BLaER1 treated with 17β-estradiol and CSF1 and Interleukin-3, amounts not matched to agents 10 nM and 100 nM (cell line): ENCODE measurements around the gene RABGAP1L.
"Not testable (repeated sequence)": the region's sequence is repeated elsewhere in the genome, so short reads cannot be mapped to it uniquely, and the experiment has no call there.

ENCODE experiments used
- H3K27ac ChIP-seq, 11 experiments: shearing (Covaris generic); formaldehyde crosslinking; 2 replicates each; pipeline ENCODE4 v1.8.1; 2022
- H3K27me3 ChIP-seq, 11 experiments: shearing (Covaris generic); formaldehyde crosslinking; 2 replicates each; pipeline ENCODE4 v1.8.1; 2022
- H3K36me3 ChIP-seq, 11 experiments: shearing (Covaris generic); formaldehyde crosslinking; 2 replicates each; pipeline ENCODE4 v1.8.1; 2022
- H3K4me1 ChIP-seq, 10 experiments: shearing (Covaris generic); formaldehyde crosslinking; 2 replicates each; pipeline ENCODE4 v1.8.1; 2022
- H3K4me2 ChIP-seq, 11 experiments: shearing (Covaris generic); formaldehyde crosslinking; 2 replicates each; pipeline ENCODE4 v1.8.1; 2022
- H3K4me3 ChIP-seq, 10 experiments: shearing (Covaris generic); formaldehyde crosslinking; 2 replicates each; pipeline ENCODE4 v1.8.1; 2022
- H3K9ac ChIP-seq, 11 experiments: shearing (Covaris generic); formaldehyde crosslinking; 2 replicates each; pipeline ENCODE4 v1.8.1; 2022
- H3K9me3 ChIP-seq, 11 experiments: shearing (Covaris generic); formaldehyde crosslinking; replicated peaks in 1 of 11; 2 replicates each; pipeline ENCODE4 v1.8.1; 2022
- H4K20me1 ChIP-seq, 11 experiments: shearing (Covaris generic); formaldehyde crosslinking; 2 replicates each; pipeline ENCODE4 v1.8.1; 2022
- Cebpa-rat ChIP-seq, 11 experiments: shearing (Covaris generic); IDR thresholded peaks; 2 replicates each; pipeline ENCODE4 v1.8.1; 2022

The RABGAP1L gene

GRCh38 chr1:174892016-174892415 lies 732.7 kb downstream of the RABGAP1L start:
- Histone ChIP-seq H3K4me1 (no peaks in the 10 kb centered on the region), H3K9me3 (peaks cover 0 to 4% (median 0%) of the 10 kb centered on the region in 11 experiments; a peak in 3 of 22 replicates), H3K4me3 (no peak overlapping the region), H3K27ac (no peak overlapping the region), H4K20me1 (no peaks in the 10 kb centered on the region), H3K36me3 (peaks cover 0 to 20% (median 1%) of the 10 kb centered on the region in 11 experiments; a peak in 7 of 22 replicates), H3K27me3 (no peaks in the 10 kb centered on the region), H3K9ac (no peak overlapping the region), H3K4me2 (no peak overlapping the region)
- TF ChIP-seq Cebpa-rat (IDR thresholded peaks at IDR 0.05), result no peak

DNA sequence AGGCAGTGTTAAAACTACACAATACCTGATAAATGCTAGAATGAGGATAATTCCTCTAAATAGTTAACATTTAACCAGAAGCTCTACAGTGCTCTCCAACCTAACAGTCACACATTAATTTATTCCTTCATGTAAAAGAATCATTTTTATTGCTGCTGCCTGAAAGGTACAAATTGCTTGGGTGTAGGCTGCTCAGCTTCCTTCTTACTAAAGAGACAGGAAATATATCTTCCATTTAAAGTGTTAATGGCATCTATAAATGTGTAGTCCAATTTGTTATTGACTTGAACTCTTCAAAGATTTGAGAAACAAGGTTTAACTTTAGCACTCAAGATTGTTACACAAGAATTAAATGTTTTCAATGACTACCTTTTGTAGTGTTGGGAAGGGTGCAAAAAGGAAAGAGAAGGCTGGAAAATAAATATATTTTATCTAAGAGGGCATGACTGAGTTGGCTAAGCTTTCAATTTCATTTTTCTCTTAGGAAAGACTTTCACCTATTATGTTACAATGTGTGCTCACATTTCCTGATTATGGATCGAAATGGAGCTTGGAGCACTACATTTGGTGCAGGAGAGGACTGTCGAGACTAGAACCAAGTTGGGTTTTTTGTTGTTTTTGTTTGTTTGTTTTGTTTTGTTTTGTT lies 734.9 kb downstream of the RABGAP1L start:
- Histone ChIP-seq H3K4me2 (no peak overlapping the region), H4K20me1 (no peaks in the 10 kb centered on the region), H3K27ac (no peak overlapping the region), H3K4me3 (no peak overlapping the region), H3K4me1 (no peaks in the 10 kb centered on the region), H3K36me3 (peaks cover 0 to 20% (median 6%) of the 10 kb centered on the region in 11 experiments; a peak in 13 of 22 replicates), H3K9me3 (peaks cover 0 to 4% (median 0%) of the 10 kb centered on the region in 11 experiments; a peak in 3 of 22 replicates), H3K9ac (no peak overlapping the region), H3K27me3 (no peaks in the 10 kb centered on the region)
- TF ChIP-seq Cebpa-rat (IDR thresholded peaks at IDR 0.05), result no peak

DNA sequence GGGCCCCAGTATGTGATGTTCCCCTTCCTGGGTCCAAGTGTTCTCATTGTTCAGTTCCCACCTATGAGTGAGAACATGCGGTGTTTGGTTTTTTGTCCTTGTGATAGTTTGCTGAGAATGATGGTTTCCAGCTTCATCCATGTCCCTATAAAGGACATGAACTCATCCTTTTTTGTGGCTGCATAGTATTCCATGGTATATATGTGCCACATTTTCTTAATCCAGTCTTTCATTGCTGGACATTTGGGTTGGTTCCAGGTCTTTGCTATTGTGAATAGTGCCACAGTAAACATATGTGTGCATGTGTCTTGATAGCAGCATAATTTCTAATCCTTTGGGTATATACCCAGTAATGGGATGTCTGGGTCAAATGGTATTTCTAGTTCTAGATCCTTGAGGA lies 736.3 kb downstream of the RABGAP1L start:
- H3K27ac ChIP-seq, H4K20me1 ChIP-seq, H3K4me3 ChIP-seq, H3K9ac ChIP-seq, H3K4me1 ChIP-seq, H3K4me2 ChIP-seq, H3K27me3 ChIP-seq: not testable (repeated sequence)
- Histone ChIP-seq H3K36me3 (peaks cover 0 to 27% (median 13%) of the 10 kb centered on the region in 11 experiments; a peak in 15 of 22 replicates), H3K9me3 (peaks cover 5 to 11% (median 8%) of the 10 kb centered on the region in 11 experiments; a peak in 21 of 22 replicates)

DNA sequence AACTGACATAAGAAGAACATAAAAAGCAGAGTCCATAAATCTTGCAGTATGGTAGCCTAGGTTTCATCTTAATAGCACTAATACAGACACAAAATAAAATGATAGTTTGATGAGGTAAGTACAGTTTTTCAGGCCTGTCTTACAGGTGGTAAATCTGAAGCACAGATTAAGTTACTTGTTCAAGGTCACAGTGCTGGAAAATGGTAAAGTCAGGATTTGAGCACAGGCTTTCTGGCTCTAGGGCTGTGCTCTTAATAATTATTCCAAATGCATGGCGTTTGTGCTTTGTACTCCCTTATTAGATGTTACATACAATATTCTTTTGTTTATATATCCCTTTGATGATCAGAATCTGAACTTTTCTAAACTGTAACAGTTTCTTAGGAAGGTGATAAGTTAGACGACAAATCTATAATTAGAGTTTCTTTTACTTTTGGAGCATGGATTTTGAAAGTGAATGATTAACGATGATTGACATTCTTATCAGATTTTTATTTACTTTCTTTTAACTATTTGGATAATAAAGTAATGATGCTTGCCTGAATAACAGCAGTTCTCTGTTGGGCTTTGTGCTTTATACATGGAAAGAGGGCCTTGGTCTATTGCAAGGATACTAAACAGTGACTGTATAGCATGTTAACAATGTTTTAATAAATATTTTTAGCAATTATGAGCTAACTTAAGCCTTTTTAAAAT lies 738.9 kb downstream of the RABGAP1L start:
- Histone ChIP-seq H3K36me3 (peaks cover 9 to 43% (median 31%) of the 10 kb centered on the region in 11 experiments; a peak in 21 of 22 replicates), H3K4me3 (no peak overlapping the region), H3K4me2 (no peak overlapping the region), H3K9me3 (peaks cover 27 to 37% (median 31%) of the 10 kb centered on the region in 11 experiments), H3K27me3 (no peaks in the 10 kb centered on the region), H3K4me1 (no peaks in the 10 kb centered on the region), H3K27ac (no peak overlapping the region), H4K20me1 (no peaks in the 10 kb centered on the region), H3K9ac (no peak overlapping the region)
- no peak for TF ChIP-seq Cebpa-rat (IDR thresholded peaks at IDR 0.05)

GRCh38 chr1:174900317-174900716 lies 741.0 kb downstream of the RABGAP1L start:
- Histone ChIP-seq H3K4me3 (no peak overlapping the region), H3K27me3 (no peaks in the 10 kb centered on the region), H3K36me3 (peaks cover 17 to 60% (median 36%) of the 10 kb centered on the region in 11 experiments; a peak in 21 of 22 replicates), H4K20me1 (no peaks in the 10 kb centered on the region), H3K27ac (no peak overlapping the region), H3K9ac (no peak overlapping the region), H3K4me2 (no peak overlapping the region), H3K9me3 (peaks cover 33 to 53% (median 47%) of the 10 kb centered on the region in 11 experiments), H3K4me1 (no peaks in the 10 kb centered on the region)
- TF ChIP-seq Cebpa-rat (IDR thresholded peaks at IDR 0.05), result no peak

DNA sequence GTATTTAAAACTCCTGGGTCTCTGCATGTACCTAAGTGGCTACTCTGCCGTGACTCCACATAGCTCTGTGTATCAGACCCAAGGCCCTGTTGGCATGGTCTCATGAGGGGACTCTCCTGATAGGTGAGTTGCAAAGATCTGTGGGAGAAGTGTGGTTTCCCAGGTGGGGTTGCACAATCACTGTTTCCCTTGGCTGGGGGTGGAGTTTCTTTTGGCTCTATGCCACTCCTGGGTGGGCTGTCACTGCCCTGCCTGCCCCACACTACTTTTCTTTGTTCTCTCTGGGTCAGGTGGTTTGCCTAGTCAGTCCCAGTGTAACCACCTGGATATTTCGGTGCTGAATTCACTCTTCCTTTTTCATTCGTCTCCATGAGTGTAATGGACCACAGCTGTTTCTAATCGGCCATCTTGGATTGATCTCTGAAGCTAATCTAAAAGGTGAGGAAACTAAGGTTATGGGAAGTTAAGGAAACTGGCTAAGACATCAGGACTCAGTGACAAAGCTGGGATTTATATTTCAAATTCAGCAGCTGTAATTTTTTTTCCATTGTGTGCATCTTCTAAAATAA lies 743.3 kb downstream of the RABGAP1L start:
- no peak overlapping the region for H3K4me3 ChIP-seq
- no peaks in the 10 kb centered on the region; a peak in 1 of 22 replicates for H4K20me1 ChIP-seq
- no peak overlapping the region for H3K9ac ChIP-seq
- H3K4me1 ChIP-seq, result no peaks in the 10 kb centered on the region
- peaks cover 51 to 76% (median 67%) of the 10 kb centered on the region in 11 experiments for H3K9me3 ChIP-seq
- no peak overlapping the region for H3K4me2 ChIP-seq
- peak in 3 of 11 experiments; percentile 8 to 63 (median 48); a peak in 3 of 22 replicates for TF ChIP-seq Cebpa-rat (IDR thresholded peaks at IDR 0.05)
- no peaks in the 10 kb centered on the region for H3K27me3 ChIP-seq
- peaks cover 25 to 64% (median 37%) of the 10 kb centered on the region in 11 experiments; a peak in 21 of 22 replicates for H3K36me3 ChIP-seq
- no peak overlapping the region for H3K27ac ChIP-seq

DNA sequence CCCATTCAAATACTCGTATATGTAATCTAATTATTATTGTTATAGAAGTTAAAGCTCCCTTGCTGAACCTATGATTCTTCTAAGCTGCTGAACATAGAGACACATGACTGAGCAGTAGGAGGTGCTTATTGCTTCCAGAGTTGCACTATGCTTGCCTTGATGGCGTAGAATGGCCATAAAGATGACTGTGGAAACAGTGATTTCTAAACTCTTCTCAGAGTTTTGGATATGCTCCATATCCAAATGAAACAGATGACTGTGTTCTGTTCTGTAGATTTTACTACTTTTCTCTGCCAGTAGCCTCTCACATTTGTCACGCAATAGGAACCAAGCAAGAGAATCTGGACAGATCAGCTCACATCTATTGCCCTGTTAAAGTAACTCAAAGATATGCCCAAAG lies 752.3 kb downstream of the RABGAP1L start:
- no peak overlapping the region for H3K27ac ChIP-seq
- no peak overlapping the region for H3K9ac ChIP-seq
- no peak for TF ChIP-seq Cebpa-rat (IDR thresholded peaks at IDR 0.05)
- no peaks in the 10 kb centered on the region for H3K27me3 ChIP-seq
- H3K4me3 ChIP-seq, result no peak overlapping the region
- no peak overlapping the region for H3K4me2 ChIP-seq
- peaks cover 0 to 10% (median 3%) of the 10 kb centered on the region in 11 experiments; a peak in 6 of 22 replicates for H3K36me3 ChIP-seq
- H3K9me3 ChIP-seq, result peaks cover 12 to 17% (median 16%) of the 10 kb centered on the region in 11 experiments; a peak in 21 of 22 replicates
- H4K20me1 ChIP-seq, result no peaks in the 10 kb centered on the region
- peaks cover 0 to 8% (median 0%) of the 10 kb centered on the region in 10 experiments; a peak in 3 of 20 replicates for H3K4me1 ChIP-seq

- Histone ChIP-seq H3K4me2 (no peak overlapping the region), H3K27ac (no peak overlapping the region), H4K20me1 (no peaks in the 10 kb centered on the region), H3K4me1 (peaks cover 0 to 12% (median 0%) of the 10 kb centered on the region in 10 experiments; a peak in 4 of 20 replicates), H3K9ac (no peak overlapping the region), H3K4me3 (no peak overlapping the region), H3K9me3 (peaks cover 7 to 11% (median 10%) of the 10 kb centered on the region in 11 experiments; a peak in 20 of 22 replicates), H3K36me3 (peaks cover 0 to 7% (median 2%) of the 10 kb centered on the region in 11 experiments; a peak in 5 of 22 replicates), H3K27me3 (no peaks in the 10 kb centered on the region)
- no peak for TF ChIP-seq Cebpa-rat (IDR thresholded peaks at IDR 0.05)
Measured at GRCh38 chr1:174912264-174912663, 752.9 kb downstream of the RABGAP1L start.
